KG1 (cell line): ENCODE measurements around the gene HDAC5.
"Not testable (repeated sequence)": the region's sequence is repeated elsewhere in the genome, so short reads cannot be mapped to it uniquely, and the experiment has no call there.

Experiments used
- DNase-seq: peaks from one replicate; lab custom pipeline; 2025; lab: John Stamatoyannopoulos, UW

HDAC5 gene

DNA sequence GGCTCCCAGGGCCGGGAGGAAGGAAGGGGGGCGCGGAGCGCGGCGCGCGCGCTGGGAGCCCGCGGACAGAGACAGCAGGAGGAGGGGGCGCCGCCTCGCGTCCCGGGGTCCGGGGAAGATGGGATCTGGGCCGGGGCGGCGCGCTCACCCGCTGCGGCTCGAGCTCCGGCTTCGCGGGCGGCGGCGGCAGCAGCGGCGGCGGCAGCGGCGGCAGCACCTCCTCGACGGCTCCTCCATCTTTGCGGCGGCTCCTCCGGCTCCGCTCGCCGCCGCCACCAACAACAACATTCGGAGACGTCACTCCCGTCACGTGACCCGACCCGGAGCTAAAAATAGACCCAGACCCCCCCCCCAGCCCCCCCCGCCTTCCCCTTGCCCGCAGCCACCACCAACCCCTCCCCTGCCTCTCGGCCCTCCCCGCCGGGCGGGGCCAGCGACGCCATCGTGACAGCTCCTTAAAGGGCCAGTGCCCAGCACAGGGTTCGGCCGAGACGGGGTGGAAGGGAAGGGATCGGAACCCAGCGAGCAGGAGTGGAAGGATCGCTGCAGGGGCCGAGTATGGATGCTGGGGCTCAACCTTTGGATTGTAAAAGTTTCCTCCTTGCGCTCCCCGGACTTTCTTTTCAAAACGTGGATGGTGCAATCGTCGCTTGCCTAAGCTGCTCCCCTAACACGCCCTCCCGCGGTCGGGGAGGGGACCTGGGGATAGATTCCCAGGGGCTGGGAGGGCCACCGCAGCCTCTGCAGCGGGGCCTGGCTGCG, at the start of gene HDAC5:
Gene HDAC5, minus strand, starts transcription at position 286 of the 762 bp plus-strand sequence. CDS start 6,126 bp downstream, outside the sequence.
- peak; percentile 91 for DNase-seq

DNA sequence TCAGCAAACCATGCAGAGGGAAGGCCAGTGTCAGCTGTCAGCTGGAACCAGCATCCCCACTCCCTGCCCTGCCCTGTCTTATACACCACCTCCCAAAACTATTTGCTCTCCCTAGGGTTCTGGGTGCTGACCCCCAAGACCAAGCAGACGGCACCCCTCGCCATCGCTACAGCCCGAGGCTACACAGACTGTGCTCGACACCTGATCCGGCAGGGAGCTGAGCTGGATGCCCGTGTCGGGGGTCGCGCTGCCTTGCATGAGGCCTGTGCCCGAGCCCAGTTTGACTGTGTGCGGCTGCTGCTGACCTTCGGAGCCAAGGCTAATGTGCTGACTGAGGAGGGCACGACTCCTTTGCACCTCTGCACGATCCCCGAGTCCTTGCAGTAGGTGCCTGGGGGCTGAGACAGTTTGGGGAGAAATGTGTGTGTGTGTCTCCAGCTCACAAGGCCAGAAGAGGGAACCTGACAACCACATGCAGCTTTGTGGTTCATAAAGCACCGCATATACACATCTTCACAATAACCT, 48.6 kb upstream of the HDAC5 start:
- no peak for DNase-seq

DNA sequence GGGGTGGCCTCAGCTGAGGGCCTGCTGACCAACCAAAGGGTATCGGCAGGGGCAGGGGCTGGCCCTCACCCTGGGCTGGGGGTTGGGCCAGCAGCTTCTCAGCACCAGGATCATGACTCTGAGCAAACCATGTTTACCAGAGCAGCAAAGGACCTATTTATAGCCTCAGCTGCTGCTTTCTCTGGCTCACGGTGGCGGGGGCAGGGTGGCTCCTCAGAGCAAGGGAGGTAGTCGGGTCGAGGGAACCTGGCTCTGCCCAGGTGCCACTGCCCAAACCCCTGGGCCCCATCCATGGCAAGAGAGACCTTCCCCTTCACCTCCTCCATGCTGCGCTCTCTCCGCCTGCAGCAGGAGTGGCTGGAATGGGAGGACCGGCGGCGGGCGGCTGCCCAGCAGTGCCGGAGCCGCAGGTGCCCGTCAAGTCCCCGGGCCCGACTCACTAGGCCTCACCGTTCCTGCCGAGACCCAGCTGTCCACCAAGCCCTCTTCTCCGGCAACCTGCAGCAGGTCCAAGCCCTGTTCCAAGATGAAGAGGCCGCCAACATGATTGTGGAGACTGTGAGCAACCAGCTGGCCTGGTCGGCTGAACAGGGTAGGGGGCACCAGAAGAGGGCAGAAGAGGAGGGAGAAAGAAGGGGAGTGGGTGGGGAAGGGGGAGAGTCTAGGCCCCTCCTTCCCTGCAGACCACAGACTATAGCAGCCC, 47.2 kb upstream of the HDAC5 start, which contains the start of gene ASB16:
Gene ASB16, plus strand, starts transcription at position 206 of the 703 bp plus-strand sequence. Its CDS starts 86 bp downstream, at position 292.
- DNase-seq = no peak

DNA sequence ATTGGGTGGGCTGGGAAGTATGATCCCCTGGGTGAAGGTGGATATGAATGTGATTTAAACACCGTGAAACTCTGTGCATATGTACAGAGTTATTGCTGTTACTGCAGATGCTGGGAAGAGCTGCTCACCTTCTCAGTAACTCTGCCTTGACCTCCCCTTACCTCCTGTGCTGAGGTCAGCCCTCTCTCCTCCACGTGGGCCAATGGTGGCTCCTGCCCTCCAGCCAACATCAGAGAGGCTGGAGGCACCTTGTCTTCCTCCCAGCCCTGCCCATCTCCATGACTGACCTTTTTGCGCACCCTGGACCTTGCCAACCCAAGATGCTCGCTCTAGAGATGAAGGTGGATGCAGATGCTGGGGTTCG, 46.7 kb upstream of the HDAC5 start:
- no peak for DNase-seq

GRCh38 chr17:44167181-44167861, 43.9 kb upstream of the HDAC5 start:
- no peak for DNase-seq

GRCh38 chr17:44164476-44164875, 41.0 kb upstream of the HDAC5 start:
- DNase-seq = no peak

- no peak for DNase-seq
Observed at GRCh38 chr17:44159519-44160210, 36.2 kb upstream of the HDAC5 start.

GRCh38 chr17:44155488-44155887, 32.0 kb upstream of the HDAC5 start:
- no peak for DNase-seq

- DNase-seq = no peak
Observed at GRCh38 chr17:44152875-44153274, 29.4 kb upstream of the HDAC5 start.

DNA sequence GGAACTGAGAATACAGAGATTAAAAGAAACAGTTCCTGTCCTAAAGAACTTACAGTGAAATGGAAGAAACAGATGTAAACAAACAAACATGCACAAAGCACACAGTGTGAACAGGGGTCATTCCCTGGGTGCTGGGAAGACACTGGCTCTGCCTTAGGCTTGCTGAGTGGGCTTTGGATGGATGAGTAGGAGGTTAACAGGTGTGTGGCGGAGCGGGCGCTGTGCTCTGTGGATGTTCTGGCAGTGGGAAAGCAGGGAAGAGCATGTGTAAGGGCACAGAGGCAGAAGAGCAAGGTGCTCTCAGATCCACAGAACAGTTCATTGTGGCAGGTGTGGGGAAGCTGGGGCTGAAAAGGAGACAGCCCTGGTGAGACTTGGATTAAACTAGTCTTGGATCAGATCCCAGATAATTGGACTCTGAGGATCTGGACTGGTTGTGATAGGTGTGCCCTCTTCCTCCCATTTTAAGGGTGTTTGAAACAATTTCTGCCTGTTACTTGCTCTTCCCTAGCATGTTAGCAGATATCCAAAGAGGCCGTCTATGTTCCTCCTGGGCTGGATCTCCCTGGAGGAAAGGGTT, 26.4 kb upstream of the HDAC5 start:
- no peak for DNase-seq

DNA sequence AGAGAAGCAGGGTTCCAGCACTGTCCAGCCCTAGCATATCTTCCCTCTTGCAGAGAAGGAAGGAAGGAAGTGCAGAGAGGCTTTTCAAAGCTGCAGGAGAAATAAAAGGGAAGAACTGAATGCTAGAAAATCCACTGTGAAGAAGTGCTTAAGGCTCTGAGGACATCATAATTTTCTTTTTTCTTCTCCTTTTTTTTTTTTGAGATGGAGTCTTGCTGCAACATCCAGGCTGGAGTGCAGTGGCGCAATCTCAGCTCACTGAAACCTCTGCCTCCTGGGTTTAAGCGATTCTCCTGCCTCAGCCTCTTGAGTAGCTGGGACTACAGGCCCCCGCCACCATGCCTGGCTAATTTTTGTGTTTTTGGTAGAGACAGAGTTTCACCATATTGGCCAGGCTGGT, 25.6 kb upstream of the HDAC5 start:
- DNase-seq = not testable (repeated sequence)

- DNase-seq = no peak
Observed at GRCh38 chr17:44147812-44148211, 24.4 kb upstream of the HDAC5 start.

DNA sequence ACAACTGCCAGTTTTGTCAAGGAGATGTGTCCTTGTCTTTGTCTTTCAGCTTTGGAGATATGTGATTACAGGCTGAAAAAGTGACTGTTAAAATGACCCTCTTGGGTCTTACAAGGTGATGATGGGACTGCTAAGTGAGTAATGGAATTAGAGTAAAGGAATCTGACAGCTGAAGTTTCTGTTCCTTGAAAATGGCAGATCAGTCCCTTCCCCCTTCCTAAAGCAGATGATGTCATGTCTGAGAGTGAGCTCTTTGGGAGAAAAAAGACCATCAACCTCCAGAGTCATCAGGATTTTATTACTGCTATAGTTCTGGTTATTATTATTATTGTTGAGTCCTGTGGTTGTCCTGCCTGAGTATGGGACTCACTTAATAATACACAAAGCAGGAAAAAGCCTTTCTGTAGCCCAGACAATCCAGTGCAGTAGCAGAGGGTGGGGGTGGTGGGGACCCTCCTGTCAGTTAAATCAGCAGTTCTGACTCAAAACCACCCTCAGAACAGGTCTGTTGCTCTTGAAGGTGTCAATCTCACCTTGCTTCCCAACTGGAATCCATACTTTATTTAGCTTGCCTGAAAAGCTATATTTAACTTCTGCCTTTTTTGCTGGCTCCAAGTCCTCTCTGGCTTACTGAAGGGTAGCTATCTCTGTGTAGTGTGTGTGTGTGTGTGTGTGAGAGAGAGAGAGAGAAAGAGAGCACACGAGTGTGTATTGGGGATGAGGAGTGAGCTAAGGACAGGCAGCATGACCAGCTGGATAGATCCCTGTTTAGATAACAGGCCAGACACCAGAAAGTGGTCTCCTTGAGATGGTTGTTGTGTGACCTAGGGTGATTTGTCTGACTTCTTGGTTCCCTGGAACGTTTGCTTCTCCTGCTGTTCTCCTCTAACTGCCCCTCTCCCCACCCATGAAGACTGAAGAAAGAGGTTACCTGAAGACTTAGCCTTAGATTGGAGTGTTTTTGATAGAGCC, 23.2 kb upstream of the HDAC5 start:
- no peak for DNase-seq

GRCh38 chr17:44144966-44145739, 21.7 kb upstream of the HDAC5 start:
- DNase-seq = no peak

GRCh38 chr17:44143921-44144320, 20.5 kb upstream of the HDAC5 start:
- DNase-seq = not testable (repeated sequence)

DNA sequence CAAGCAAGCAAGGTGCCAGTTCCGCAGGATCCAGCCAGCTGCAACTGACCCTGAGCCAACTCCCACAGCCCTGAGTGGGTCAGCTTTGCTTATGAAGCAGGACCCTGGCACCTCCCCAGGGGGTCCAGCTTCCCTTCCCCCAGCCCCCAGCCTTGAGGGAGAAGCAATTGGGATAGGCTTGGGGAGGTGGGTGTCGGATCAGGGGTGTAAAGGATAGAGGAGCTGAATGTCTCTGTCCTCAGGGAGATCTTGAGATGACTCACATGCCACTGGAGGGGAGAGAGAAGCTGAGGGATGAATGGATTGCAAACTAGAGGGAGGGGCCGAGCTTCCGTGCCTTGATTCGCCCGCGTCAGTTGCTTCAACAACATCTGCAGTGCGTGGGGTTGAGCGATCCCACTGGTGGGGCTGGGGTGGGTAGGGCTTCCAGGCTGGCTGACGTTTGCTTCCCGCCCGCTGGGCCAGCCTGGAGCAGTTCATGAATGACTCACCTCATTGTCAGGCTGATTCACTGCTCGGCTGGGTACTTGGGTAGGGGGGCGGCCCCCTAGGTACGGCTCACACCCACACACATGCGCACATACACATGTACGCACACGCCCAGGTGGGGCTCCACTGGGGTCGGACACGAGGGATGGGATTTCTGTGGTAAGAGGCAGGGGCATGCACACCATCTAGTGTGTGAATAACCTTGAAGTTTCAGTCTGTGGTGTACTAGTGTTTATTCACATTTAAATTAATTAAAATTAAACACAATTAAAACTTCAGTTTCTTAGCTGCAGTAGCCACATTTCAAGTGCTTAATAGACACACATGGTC, 14.7 kb upstream of the HDAC5 start:
- no peak for DNase-seq

DNA sequence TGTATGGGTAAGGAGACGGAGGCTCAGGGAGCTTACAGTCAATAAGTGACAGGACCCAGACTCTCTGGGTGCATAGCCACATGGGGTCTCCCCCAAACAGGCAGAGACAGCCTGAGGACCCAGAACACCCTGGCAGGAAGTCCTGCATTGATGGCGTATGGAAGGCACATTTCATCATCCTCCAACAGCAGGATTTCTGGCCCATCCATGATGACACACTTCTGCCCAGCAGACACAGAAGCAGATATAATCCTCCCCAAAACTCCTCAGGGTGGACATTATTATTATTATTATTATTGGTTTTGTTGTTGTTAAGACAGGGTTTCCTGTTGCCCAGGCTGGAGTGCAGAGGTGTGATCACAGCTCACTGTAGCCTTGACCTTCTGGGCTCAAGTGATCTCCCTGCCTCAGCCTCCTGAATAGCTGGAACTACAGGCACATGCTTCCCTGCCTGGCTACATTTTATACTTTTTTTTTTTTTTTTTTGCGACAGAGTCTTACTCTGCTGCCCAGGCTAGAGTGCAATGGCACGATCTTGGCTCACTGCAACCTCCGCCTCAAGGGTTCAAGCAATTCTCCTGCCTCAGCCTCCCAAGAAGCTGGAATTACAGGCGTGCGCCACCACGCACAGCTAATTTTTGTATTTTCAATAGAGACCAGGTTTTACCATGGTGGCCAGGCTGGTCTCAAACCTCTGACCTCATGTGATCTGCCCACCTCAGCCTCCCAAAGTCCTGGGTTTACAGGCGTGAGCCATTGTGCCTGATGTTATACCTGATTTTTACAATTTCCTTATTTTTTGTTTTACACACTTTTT, 11.5 kb upstream of the HDAC5 start:
- DNase-seq = no peak
